PFSK-1 (cell line): ENCODE data around the gene SPIRE1.

ENCODE experiments used
- POLR2AphosphoS5 ChIP-seq: IDR thresholded peaks from 2 replicates; pipeline ENCODE4 v1.6.1; 2012; ENCODE audit warnings: low read depth, mild to moderate bottlenecking, control low read depth, low read length, moderate library complexity
- REST ChIP-seq, 2 experiments: IDR thresholded peaks; 2 replicates each; pipeline versions ENCODE4 v1.6.1 to v1.8.0; 2011 to 2012; ENCODE audit warnings: low read depth in 2 of 2, low read length in 2 of 2, control low read depth in 1 of 2, inconsistent platforms in 1 of 2, mild to moderate bottlenecking in 1 of 2, moderate library complexity in 1 of 2; ENCODE audit not compliant: insufficient read depth in 1 of 2
- TAF1 ChIP-seq: IDR thresholded peaks from 2 replicates; pipeline ENCODE4 v1.6.1; 2012; ENCODE audit warnings: low read length, control low read depth, borderline replicate concordance; ENCODE audit not compliant: insufficient read depth

DNA sequence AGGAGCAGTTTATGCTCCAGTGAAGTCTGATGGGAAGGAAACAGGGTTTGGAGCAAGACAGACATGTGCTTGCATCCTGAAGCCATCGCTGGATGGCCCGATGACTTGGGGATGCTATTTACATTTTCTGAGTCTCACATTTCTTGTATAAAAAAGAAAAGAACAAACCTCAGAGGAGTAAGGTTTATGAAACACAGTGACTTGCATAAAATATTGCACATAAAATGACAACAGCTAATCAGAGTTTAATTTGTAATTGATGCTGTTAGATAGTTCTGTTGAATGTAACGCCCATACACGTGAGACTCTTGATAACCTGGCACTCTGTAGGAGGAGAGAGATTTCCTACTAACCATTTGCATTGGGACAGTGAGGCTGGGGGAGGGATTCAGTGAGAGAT is 233.7 kb downstream of the SPIRE1 start:
- TF ChIP-seq TAF1 = no peak
- TF ChIP-seq REST (IDR thresholded peaks at IDR 0.05; ENCODE audit: insufficient read depth in 1 of 2, low read depth in 2 of 2, low read length in 2 of 2) = no peak
- no peak for TF ChIP-seq POLR2AphosphoS5
